Measurements from ENCODE around the gene PGS1.
A peak's percentile ranks its signal among the peaks of the same experiment; 100 is the strongest.

The PGS1 gene

DNA sequence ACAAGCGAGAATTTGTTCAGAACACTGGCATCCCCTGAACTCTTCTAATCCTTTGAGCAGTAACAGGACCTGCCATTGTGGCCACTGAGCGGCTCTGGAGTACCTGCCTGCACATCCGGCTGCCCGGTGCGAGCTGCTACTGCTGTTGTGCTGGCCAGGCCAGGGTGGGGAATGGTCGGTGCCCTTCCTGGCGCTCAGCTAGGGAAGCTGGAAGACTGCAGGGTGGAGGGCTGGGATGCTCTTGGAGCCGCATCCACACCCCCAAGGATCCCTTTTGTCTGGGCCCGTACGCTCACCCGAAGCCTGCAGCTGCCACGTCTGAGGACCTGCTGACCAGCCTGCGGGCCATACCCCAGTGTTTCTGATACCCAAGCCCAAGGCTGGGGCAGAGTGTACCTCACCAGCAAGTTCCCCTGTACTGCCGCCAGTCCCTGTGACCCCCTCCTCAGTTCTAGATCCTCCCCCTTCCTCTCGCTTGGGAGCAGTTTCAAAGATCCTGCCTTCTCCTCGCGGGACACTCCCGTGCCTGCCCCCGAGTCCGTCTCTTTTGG lies 49.7 kb downstream of the PGS1 start:
- no peak for DNase-seq

DNA sequence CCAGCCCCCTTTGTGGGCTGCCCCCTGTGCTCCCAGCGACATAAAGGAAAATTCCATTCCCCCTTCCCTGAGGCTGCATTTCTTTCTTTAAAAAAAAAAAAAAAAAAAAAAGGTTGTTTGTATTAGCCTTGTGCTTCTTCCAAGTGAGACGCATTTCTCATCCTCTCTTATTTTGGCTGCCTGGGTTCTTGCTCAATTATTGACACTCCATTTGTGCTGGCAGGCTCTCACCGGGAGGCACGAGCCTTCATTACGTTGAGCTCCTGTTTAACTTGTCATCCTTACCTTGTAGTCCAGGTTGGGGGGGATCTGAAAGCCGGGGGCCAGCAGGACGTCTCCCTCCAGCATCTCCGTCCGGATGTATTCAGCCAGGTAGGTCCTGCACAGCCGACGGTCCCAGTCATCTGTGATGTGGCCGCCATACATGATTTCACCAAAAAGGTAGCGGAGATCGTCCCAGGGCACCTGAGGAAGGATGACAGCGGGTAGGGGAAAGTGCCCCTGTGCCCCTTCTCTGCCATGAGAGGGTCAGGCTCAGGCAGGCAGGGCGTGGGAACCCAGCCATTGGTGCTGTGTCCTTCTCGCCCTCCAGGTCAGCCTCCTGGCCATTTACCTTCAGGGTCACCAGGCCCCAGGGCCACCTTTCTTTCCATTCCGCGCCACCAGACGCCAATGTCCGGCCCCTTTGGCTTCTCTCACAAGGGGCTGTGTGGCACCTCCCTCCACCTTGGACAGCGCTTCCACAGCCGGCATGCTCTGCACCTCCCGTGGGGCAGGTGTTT lies 50.6 kb downstream of the PGS1 start:
- no peak for DNase-seq

- no peak for DNase-seq
Observed at GRCh38 chr17:78429618-78429995, 51.2 kb downstream of the PGS1 start.

DNA sequence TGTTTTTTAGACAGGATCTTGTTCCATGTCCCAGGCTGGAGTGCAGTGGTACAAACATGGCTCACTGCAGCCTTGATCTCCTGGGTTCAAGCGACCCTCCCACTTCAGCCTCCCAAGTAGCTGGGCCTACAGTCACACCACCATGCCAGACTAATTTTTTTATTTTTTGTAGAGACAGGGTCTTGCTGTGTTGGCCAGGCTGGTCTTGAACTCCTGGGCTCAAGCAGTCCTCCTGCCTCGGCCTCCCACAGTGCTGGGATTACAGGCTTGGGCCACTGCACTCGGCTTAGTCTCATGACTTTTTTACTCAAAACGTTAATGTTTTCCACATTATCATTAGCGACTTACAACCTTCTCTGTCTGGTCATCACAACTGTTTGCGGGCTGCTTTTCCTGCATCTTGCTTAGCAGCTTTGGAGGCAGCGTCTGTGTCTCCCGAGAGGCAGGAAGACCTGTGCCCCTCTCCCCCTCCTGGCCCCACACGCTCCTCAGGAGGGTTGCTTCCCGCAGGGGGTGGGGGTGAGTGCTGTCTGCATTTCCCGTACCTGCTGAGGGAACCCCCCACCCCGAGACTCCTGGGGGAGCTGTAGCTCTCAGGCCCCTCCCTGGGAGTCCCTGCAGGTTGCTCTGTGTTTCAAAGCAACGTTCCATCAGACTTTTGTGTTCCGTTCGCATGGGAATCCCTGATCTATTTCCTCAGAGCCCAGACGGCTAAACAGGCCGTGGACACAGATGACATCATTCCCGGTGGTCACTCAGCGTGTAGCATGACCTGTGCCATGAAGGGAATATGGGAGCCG lies 52.6 kb downstream of the PGS1 start:
- DNase-seq = no peak

GRCh38 chr17:78431692-78431958 lies 53.2 kb downstream of the PGS1 start:
- no peak for DNase-seq

DNA sequence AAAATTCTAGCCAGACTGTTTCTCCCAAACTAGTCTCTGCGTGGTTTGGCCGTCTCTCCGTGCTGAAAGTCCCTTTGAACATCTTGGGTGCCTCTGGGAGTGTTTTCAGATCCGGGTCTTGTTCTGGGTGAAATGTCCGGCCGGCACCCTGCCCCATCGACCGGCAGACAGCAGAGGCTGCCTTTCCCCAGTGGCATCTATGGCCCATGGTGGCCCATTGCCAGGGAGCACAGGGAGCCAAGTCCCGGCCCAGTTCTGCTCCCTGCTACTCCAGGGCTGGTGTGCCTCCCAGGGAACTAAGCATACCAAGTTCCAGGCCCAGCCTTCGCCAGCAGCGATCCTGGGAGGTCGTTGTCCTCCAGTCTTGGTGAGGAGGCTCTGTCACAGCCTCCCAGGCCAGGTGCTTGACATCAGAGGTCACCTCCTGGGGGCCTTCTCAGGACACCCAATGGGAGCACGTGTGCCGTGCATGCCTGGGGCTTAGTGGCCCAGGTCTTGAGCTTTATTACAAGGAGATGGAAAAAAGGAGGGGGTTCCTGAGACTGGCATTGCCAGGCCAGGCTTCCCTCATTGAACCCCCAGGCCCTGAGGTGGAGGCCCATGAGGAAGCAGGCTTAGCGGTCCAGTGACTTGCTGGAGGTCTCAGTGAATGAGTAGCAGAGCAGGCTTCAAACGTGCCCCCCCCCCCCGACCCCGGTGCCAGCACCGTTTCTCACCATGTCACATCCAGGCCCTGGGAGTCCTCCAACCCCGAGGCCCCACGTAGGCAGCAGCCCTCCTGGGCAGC lies 54.0 kb downstream of the PGS1 start:
- no peak for DNase-seq

GRCh38 chr17:78433013-78433727 lies 54.7 kb downstream of the PGS1 start:
- DNase-seq = peak in 1 of 2 experiments; percentile 71

DNA sequence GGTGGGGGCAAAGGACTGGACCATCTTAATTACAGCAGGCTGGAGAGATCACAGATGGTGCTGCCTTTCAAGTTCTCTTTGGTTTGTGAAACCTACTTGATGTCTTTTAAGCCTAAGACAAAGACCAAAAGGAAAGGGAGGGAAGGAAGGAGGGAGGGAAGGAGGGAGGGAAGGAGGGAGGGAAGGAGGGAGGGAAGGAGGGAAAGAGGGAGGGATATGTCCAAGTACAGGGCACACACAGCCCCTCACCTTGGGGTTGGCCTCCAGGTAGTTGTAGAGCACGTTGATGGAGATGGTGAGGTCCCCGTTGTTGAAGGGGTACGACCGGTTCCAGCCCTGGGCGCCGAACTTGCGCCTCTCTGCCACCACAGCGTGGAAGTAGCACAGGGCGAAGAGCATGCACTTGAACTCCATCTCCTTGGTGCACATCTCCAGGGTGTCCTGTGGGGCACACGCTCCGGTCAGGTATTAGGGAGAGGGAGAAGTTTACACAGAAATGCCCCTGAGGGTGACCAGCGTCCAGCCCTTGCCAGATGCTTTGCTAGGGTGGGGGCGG lies 55.4 kb downstream of the PGS1 start:
- peak; percentile 86 to 96 for DNase-seq

- DNase-seq = no peak
Observed at GRCh38 chr17:78434455-78435329, 56.2 kb downstream of the PGS1 start.

GRCh38 chr17:78435330-78436005 lies 57.0 kb downstream of the PGS1 start:
- DNase-seq = no peak

DNA sequence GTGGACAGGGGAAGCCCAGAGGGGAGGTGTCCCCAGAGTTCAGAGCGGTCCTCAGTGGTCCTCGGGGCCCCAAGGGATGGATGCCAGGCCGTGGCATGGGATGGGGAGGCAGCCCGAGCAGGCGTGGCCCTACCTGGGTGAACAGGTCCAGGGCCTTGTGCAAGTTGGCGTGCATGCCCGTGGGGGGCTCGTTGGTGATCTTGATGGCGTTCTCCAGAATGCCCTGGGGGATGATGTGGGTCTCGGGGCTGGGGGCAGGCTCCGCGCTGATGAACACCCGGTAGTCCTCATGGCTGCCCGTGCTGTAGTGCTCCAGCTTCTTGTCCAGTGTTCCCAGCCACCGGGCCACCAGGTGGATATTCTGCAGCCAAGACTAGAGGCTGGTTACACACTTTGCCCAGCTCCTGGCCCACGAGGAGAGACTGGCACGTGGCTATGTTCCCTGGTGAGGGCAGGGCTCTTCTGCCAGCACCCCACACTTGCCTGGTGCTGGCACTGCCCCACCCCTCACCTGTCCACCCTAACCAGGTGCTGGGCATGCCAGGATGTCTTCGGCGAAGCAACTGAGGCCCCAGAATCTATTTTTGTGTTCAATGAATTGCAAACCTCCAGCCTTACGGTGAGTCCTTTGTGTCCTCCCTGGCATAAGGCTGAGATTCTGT lies 59.2 kb downstream of the PGS1 start:
- DNase-seq = no peak

DNA sequence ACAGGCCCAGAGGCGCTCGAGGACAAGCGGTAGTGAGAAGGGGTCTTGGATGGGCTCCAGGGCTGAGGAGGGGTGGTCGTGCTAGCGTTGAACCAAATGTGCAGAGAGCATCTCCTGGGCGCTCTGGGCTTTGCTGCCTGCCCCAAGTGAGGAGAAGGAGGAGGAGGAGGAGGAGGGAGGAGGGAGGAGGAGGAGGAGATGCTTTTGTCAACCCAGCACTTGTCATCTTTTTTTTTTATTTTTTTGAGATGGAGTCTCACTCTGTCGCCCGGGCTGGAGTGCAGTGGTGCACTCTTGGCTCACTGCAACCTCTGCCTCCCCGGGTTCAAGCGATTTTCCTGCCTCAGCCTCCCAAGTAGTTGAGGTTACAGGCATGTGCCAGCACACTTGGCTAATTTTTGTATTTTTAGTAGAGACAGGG lies 59.8 kb downstream of the PGS1 start:
- no peak for DNase-seq

DNA sequence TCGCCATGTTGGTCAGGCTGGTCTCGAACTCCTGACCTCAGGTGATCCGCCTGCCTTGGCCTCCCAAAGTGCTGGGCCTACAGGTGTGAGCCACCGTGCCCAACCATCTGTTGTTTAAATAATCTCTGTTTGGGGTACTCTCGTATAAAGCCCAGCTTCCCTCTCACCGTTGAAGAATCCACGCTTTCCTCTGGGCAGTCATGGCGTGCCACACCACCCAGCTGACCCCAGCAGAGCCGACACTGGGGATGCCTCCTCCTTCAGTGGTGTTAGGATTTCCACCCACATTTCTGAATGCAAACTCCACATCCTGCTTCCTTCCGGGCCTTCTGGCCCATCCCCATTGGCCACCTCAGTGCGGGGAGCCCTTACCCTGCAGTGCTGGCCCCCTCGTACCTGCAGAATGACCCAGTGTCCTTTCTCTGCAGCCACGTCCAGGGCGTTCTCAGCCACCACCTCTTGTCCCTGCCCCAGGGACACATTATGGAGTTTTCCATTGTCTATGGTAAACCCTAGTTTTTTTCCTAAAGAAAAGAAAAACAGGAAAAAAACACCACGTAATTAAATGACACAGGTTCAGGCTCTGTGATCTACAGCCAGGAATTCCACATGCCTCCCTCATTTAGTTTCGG lies 60.4 kb downstream of the PGS1 start:
- DNase-seq = no peak

DNA sequence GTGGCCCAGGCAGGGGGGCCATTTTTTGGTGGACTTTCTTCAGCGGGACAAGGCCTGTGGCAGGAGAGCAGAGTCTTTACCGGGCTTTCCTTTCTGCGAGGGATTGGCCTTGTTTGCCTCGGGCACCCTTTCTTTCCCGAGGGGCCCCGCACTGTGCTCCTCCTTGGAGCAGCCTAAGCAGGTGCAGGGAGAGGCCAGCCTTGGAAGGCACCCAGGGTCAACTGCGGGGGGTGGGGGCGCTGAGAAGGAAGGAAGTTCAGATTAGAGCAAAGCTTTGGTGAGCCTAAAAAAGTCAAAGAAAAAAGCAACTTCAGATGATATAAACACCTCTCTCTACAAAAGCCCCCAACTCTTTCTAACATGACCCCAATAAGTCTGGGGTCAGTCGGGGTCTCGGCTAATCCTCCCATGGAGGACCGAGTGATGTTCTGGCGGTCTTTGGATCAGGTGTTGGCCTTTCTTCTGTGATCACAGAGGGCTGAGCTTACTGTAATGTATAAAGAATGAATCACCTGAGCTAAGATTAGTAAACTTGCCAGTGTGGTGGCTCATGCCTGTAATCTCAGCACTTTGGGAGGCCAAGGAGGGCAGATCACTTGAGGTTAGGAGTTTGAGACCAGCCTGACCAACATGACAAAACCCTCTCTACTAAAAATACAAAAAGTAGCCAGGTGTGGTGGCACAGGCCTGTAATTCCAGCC lies 63.0 kb downstream of the PGS1 start:
- no peak for DNase-seq

DNA sequence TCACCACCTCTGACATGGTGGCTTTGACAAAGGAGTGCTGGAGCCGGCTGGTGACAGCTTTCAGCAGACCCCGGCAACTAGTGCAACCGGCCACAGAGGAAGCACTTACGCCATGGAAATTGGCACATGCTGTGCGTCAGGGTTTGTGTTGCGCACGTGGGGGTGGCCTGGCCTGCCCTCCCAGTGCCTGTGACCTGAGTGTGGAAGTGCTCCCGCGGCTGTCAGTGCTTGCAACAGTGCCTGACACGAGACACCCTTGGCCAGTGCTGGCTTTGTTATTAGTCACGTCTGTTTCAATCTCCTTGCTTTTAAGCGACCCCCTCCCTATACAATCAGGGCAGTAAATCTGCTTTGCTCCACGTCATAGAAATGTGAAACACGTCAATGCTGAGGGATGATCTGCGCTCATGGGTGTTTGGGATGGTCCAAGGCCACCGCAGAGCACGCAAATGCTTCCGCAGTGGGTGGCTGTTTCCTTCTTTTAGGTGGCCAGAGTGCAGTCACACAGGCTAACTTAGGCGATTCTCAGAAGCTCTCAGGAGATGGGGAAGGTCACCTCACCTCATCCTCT lies 64.3 kb downstream of the PGS1 start:
- no peak for DNase-seq

DNA sequence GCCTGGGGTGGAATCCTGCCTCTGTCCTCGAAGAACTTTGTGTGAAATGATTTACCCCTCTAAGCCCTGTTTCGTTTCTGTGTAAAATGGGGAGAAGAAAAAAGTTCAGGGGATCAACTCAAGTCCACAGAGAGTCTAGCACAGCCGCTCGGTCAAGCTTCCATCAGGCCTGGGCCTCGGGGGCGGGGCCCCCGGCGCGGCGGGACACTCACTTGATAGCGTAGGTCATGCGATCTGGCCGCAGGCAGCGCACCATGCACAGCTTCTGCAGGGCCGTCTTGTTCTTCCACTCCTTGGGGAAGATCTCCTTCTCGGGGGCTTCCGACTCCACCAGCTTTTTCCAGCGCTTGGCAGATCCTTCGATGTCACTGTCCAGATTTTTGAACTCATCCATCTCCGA lies 65.9 kb downstream of the PGS1 start:
- no peak for DNase-seq

DNA sequence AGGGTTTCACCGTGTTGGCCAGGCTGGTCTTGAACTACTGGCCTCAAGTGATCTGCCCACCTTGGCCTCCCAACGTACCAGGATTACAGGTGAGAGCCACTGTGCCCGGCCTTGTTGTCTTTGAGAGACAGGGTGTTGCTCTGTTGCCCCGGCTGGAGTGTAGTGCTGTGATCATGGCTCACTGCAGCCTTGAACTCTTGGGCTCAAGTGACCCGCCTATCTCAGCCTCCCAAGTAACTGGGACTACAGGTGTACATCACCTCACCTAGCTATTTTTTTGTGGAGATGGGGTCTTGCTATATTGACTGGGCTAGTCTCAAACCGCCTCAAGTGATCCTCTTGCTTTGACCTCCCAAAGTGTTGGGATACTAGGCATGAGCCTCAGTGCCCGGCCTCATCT lies 68.4 kb downstream of the PGS1 start:
- no peak for DNase-seq

GRCh38 chr17:78448356-78448993 lies 70.0 kb downstream of the PGS1 start:
- DNase-seq = peak in 1 of 2 experiments; percentile 35

Data from NCI-H524 (cell line).